NT2/D1 (cell line): ENCODE measurements around the gene KRT73.

Experiments used
- DNase-seq: peaks from one replicate; pipeline ENCODE4 v3.0.0-alpha.2; 2011; ENCODE audit warnings: low read depth, low spot score
- H3K27me3 ChIP-seq: 2 replicates; pipeline ENCODE4 v1.6.0; 2011; ENCODE audit warnings: mild to moderate bottlenecking; ENCODE audit not compliant: insufficient read length, insufficient read depth
- H3K36me3 ChIP-seq: 2 replicates; pipeline ENCODE4 v1.6.1; 2011; ENCODE audit warnings: mild to moderate bottlenecking, low read length, mixed read lengths; ENCODE audit not compliant: insufficient read depth, insufficient read length
- H3K4me1 ChIP-seq: 2 replicates; pipeline ENCODE4 v1.5.1; 2011; ENCODE audit not compliant: insufficient read depth, insufficient read length
- H3K4me3 ChIP-seq: 2 replicates; pipeline ENCODE4 v1.5.1; 2011; ENCODE audit warnings: low read depth; ENCODE audit not compliant: insufficient read length
- H3K9ac ChIP-seq: 2 replicates; pipeline ENCODE4 v1.6.0; 2011; ENCODE audit warnings: low read depth; ENCODE audit not compliant: insufficient read length
- H3K9me3 ChIP-seq: 2 replicates; pipeline ENCODE4 v1.5.1; 2011; ENCODE audit warnings: mild to moderate bottlenecking, low read length; ENCODE audit not compliant: insufficient read depth
- SUZ12 ChIP-seq: IDR thresholded peaks from 2 replicates; pipeline ENCODE4 v1.6.1; 2011; ENCODE audit not compliant: insufficient read length, insufficient read depth; ENCODE audit errors: extremely low read depth
- YY1 ChIP-seq: IDR thresholded peaks from 2 replicates; pipeline ENCODE4 v1.6.1; 2011; ENCODE audit not compliant: insufficient read length, insufficient read depth
- ZNF274 ChIP-seq: IDR thresholded peaks from 2 replicates; pipeline ENCODE4 v1.6.1; 2011; ENCODE audit warnings: mild to moderate bottlenecking, low read depth, low read length

Gene KRT73

DNA sequence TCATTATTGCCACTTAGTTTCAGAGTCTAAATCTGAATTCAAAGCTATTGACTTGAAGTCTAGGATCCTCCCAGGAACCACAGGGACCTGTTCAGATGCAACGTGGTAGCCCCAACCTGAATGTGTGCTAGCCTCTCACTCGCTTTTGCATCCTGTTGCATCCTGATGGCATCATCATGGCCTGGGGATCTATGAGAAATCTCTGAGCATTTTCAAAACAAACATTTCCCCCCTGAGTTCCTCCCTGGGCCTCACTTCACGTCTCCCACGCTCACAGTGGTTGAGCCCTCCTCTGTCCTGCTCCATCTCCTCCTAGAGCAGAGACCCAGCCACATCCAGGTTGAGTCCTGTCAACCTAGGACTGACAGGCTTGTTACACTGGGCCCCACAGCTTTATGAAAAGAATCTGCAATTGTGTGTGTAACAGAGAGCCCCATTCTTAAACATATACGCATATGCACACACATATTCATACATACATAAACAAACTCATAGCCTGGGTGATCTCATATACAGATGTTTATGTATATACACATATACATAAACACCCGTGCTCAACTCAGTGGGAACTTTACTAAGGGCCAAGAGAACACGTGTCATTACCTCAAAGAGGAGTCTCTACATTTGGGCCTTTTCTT, 11.7 kb downstream of the KRT73 start:
- Histone ChIP-seq H3K27me3 (peaks cover 10% of the 10 kb centered on the region), H3K9ac (no peak overlapping the region), H3K9me3 (no peaks in the 10 kb centered on the region), H3K4me1 (peaks cover 6% of the 10 kb centered on the region), H3K4me3 (no peak overlapping the region), H3K36me3 (no peaks in the 10 kb centered on the region)
- no peak for DNase-seq
- TF ChIP-seq SUZ12 (no peak), YY1 (no peak), ZNF274 (no peak)

DNA sequence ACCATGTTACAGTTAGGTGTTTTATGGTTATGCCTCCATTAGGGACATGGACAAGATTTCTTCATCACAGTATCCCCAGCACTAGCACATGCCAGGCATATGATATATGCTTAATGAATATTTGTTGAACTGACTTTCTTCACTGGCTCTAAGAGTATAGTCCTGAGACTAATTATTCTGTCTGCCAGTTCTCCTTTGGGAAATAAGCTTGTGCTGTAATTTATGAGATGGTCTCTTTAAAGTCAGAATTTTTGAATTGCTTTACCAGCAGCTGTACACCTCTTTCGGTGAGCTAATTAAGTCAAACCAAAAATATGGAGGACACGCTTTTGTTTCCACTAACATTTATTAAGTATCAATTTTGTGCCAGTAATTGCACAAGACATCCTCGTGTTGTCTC, 12.3 kb downstream of the KRT73 start:
- TF ChIP-seq SUZ12 (no peak), ZNF274 (no peak), YY1 (no peak)
- H3K9me3 ChIP-seq = no peaks in the 10 kb centered on the region
- H3K4me1 ChIP-seq = peaks cover 4% of the 10 kb centered on the region
- no peak for DNase-seq
- H3K9ac ChIP-seq = no peak overlapping the region
- H3K4me3 ChIP-seq = no peak overlapping the region
- peaks cover 4% of the 10 kb centered on the region for H3K27me3 ChIP-seq
- no peaks in the 10 kb centered on the region for H3K36me3 ChIP-seq

DNA sequence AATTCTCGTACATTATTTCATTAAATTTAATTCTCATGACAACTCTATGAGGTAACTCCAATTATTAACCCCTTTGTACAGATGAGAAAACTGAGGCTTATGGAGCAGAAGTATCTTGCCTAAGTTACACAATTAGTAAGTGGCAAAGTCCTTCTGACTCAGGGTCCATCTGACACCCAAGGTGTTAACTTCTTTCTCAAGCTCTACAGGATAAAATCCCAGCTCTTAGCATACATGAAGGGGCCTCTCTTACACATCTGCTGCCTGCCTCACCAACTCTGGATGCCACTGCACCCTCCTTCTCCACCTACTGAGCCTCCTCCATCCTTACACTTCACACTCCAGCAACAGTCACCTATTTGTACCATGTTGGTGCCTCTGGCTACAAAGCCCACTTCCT, 12.8 kb downstream of the KRT73 start:
- no peaks in the 10 kb centered on the region for H3K9me3 ChIP-seq
- H3K4me3 ChIP-seq = no peak overlapping the region
- H3K36me3 ChIP-seq = no peaks in the 10 kb centered on the region
- no peak overlapping the region for H3K9ac ChIP-seq
- peaks cover under 1% of the 10 kb centered on the region for H3K4me1 ChIP-seq
- TF ChIP-seq YY1 = no peak
- no peak for TF ChIP-seq SUZ12
- no peak for TF ChIP-seq ZNF274
- no peak for DNase-seq
- no peaks in the 10 kb centered on the region for H3K27me3 ChIP-seq

DNA sequence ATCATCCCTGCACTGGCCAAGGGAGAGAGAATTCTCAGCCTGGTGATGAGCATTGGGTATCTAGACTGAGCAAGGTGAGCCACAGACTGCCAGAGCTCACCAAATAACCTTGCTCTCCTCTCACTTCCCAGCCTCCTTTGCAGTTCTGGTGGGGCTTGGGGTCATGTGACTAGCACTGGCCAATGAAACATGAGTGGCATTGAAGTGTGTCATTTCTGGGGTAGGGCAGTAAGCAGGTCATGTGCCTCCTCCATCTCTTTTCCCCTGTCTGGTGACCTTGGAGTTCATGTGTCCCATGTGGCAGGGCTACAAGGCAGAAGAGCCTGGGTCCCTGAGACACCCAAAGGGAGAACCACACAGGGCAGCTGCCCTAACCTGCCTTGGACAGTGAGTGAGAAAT, 13.5 kb downstream of the KRT73 start:
- Histone ChIP-seq H3K4me3 (no peak overlapping the region), H3K4me1 (no peaks in the 10 kb centered on the region), H3K9me3 (no peaks in the 10 kb centered on the region), H3K9ac (no peak overlapping the region), H3K27me3 (peaks cover 2% of the 10 kb centered on the region), H3K36me3 (no peaks in the 10 kb centered on the region)
- DNase-seq = no peak
- TF ChIP-seq ZNF274 (no peak), YY1 (no peak), SUZ12 (no peak)

DNA sequence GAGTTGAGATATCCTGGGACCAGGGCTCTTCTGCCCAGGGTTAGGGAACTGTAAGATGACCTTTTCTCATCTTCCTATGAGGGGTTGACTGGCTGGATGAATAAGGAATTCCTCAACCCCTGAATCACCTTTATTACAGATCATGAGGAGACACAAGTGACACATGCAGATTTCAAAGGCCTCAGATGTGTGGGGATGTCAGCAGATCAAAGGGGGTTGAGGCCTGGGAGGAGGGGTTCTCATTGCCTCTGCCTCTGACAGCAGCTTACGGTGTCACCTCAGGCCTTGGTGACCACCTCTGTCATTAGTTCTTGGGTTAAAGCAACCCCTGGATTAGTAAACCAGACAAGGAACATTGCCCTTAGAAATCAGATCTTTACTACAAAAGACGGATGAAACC, 15.0 kb downstream of the KRT73 start:
- peaks cover 2% of the 10 kb centered on the region for H3K27me3 ChIP-seq
- H3K9me3 ChIP-seq = no peaks in the 10 kb centered on the region
- H3K36me3 ChIP-seq = no peaks in the 10 kb centered on the region
- TF ChIP-seq ZNF274 (no peak), YY1 (no peak), SUZ12 (no peak)
- H3K9ac ChIP-seq = no peak overlapping the region
- H3K4me3 ChIP-seq = no peak overlapping the region
- DNase-seq = no peak
- H3K4me1 ChIP-seq = no peaks in the 10 kb centered on the region

DNA sequence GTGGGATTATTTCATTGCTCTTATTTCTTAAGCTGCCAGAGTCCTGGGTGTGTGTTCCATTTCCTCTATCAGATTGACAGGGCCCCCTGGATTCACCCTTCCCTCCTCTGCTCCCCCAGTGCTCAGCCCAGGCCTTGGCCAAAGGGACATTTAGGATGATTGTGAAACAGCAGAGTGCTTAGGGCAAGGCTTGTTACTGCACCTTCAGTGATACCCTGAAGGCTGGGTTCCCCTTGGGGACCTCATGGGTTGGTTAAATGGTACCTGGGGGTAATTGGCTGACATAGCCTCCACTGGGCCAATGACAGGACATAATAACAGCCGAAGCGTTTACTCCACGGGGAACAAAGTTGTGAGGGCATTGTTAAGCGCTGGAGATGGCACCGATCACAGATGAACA, 15.8 kb downstream of the KRT73 start:
- DNase-seq = no peak
- no peak overlapping the region for H3K4me3 ChIP-seq
- H3K9ac ChIP-seq = no peak overlapping the region
- H3K36me3 ChIP-seq = no peaks in the 10 kb centered on the region
- H3K4me1 ChIP-seq = no peaks in the 10 kb centered on the region
- TF ChIP-seq ZNF274 (no peak), SUZ12 (no peak), YY1 (no peak)
- H3K9me3 ChIP-seq = no peaks in the 10 kb centered on the region
- peaks cover 2% of the 10 kb centered on the region for H3K27me3 ChIP-seq

DNA sequence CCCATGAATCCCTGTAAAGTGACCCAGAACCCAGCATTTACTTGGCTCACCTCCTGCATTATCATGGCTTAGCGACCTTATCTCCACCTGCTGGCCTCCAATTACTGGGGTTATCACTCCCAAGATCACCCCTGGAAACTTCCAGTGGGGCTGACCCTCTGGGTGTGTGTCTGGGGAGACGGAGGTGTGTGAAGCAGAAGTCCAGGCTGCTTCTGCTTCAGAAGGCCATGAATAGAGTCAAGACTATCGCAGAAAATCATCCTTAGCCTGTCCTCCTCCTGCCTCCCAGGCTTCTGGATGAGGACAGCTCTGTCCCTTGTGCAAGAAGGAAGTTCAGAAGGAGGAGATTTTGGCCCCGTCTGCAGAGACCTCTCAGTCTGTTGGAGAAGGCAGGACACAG, 16.7 kb downstream of the KRT73 start:
- peaks cover 2% of the 10 kb centered on the region for H3K27me3 ChIP-seq
- no peak for TF ChIP-seq SUZ12
- TF ChIP-seq ZNF274 = no peak
- TF ChIP-seq YY1 = no peak
- H3K4me3 ChIP-seq = no peak overlapping the region
- H3K36me3 ChIP-seq = no peaks in the 10 kb centered on the region
- no peak for DNase-seq
- no peak overlapping the region for H3K9ac ChIP-seq
- H3K9me3 ChIP-seq = no peaks in the 10 kb centered on the region
- no peaks in the 10 kb centered on the region for H3K4me1 ChIP-seq

DNA sequence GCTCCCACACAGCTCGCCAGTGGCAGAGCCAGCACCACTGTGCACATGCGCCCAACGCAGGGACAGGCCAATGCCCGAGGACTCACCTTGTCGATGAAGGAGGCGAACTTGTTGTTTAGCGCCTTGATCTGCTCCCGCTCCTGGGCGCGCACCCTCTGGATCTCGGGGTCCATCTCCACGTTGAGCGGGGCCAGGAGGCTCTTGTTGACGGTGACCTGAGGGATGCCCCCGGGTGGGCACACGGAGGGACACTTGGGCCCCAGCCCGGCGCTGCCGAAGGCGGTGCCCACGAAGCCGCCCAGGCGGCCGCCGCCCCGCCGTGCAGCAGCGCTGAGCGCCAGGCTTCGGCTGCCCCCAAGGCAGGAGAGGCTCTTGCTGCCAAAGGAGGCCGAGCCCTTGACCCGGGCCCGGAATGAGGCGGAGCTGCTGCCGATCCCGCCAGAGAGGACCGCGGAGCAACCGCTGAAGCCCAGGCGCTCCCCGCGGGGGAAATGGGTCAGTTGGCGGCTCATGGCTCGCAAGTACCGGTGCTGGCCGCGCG, 17.3 kb downstream of the KRT73 start, which contains the start of gene KRT72:
TSS of gene KRT72 (minus strand) at position 523 of the 541 bp plus-strand sequence. CDS start at position 512, 11 bp downstream.
- H3K36me3 ChIP-seq = no peaks in the 10 kb centered on the region
- H3K4me1 ChIP-seq = no peaks in the 10 kb centered on the region
- TF ChIP-seq ZNF274 (no peak), SUZ12 (no peak), YY1 (no peak)
- DNase-seq = no peak
- no peak within 1 kb of the TSS for H3K9ac ChIP-seq
- peaks cover 2% of the 10 kb centered on the region for H3K27me3 ChIP-seq
- no peak within 1 kb of the TSS for H3K4me3 ChIP-seq
- H3K9me3 ChIP-seq = no peaks in the 10 kb centered on the region
